Dedifferentiated amniotic fluid mesenchymal stem cell (primary cell): Measurements from ENCODE around the gene OR5B2.
"Not testable (repeated sequence)": the region's sequence is repeated elsewhere in the genome, so short reads cannot be mapped to it uniquely, and the experiment has no call there.

Experiments used
- DNase-seq: peaks from one replicate; pipeline ENCODE4 v3.0.0-alpha.2; 2016; ENCODE audit errors: extremely low spot score

The OR5B2 gene

DNA sequence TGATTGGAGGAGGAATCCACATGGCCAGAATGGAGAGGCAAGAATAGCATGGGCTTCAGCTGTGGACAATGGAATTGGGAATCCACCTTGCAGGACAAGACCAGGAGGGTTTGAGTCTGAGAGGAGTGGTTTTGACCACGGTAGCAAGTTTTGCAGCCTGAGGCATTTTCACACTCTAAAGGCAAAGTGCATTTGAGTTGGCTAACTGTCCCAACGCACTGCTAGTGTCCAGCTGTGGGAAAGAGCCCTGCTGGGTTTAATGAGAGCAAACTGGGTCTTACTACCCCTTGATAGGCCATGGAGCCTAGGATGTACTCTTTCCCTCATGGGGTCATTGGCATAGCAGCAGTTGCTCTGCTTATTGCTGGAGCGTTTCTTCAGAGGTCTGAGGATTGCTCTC is at the start of gene OR5B2:
TSS of gene OR5B2 (minus strand) at position 101 of the 400 bp plus-strand sequence. CDS start 4,860 bp downstream, outside the sequence.
- DNase-seq, result no peak

DNA sequence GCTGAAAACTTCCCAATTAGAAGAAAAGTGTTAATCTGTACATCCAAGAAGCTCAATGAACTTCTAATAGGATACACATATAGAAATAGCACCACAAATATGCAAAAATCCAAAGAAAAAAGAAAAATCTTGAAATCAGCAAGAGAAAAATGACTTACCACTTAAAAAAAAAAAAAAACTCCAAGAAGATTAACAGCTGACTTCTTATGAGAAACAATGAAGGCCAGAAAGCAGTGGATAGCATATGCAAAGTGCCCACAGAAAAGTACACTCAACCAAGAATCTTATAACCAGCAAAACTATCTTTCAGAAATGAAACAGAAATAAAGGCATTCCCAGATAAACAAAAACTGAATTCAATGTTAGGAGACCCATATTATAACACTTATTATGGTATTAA is 44.0 kb upstream of the OR5B2 start:
- no peak for DNase-seq

DNA sequence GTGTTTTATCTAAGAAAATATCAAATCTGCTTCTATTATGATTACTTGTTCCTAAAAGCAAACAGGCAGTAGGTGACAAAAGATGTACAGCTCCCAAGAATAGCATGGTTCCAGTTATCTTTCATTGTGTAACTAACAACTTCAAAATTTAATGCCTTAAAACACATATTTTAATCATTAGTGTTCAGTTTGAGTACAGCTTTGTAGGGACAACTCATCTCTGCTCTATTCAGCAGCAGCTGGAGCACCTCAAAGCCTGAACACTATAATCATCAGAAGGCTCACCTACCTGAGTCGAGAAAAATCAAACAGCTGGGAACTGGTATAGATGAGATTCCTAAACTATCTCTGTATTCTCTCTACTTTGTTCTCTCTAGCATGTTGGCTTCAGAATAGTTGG is 38.4 kb upstream of the OR5B2 start:
- DNase-seq, result no peak

DNA sequence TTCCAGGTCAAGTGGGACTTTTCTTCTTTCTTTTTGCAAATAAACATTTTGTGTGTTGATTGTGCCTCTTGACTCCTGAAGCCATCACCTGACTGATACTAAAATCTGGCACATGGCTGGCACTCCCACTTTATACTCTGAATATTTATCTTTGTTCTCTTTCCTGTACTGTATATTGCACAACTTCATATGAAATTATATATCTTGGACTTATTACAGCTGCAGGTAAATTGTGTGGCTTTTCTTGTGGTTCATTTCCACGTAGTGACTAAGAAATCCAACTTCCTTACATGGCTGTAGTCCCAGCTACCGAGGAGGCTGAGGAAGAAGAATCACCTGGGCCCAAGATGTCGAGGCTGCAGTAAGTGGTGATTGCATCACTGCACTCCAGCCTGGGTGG is 37.8 kb upstream of the OR5B2 start:
- DNase-seq, result no peak

DNA sequence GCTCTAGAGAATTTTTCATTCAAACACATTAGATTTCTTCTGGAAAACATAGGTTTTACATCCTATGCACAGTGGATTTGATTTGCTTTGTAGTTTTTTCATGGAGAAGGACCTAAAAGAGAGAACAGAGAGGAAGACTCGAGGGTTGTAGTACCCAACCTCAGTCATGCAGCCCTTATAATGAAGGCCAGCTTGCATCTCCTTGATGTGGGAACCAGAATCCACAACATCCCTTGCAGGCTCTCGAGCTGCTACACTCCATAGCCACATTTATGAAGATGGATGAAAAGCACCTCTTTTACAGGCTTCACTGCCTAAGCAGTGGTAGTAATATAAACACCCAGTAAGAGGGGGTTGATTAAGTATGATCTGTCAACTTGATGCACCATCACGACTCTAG is 23.7 kb upstream of the OR5B2 start:
- DNase-seq, result no peak

DNA sequence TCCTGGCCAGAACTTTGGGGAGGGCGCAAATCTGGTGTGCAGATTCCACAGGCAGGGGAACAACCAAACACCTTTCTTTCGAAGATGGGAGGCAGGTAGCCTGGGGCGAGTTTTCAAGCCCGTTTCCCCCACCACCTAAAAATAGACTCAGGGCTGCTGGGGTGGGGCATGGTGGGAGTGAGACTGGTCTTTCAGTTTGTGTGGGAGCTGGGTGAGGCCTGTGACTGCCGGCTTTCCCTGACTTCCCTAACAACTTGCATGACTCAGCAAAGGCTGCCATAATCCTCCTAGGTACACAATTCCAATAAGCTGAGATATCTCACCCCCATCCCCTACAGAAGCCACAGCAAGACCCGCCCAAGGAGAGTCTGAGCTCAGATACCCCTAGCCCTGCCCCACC is 18.4 kb upstream of the OR5B2 start:
- no peak for DNase-seq

DNA sequence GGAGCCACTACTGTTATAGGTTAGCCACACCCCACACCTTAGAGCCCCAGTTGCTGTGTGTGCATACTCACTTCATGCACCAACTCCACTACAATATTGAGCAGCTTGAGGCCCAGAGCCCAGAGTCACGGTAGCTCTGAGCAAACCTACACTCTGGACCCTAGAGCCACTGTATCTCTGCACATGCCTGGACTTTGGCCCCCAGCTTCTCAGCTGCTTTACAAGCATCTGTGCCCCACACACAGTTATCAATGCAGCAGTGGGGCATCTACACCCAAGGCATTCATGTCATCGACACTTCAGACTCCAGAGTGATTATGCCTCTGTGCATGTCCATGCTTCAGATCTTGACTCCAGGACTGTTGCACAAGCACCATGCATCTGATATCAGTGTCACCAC is 16.4 kb upstream of the OR5B2 start:
- no peak for DNase-seq

DNA sequence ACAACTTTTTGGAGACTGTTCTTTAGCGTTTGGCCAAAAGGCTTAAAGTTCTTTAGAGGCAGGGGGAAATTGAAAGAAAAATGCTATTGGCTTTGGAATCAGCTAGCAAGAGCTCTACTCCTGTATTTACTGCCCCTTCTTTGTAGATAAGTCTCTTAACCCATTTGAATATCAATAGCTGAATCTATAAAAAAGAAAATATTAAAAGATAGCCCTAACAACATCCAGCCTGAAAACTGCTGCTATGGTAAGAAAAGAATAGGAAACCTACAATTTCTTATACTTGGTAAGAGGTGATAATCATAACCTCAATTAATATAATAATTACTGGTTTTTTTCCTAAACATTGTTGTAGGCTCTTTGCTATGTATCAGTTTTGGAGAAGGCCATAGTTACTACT is 14.2 kb upstream of the OR5B2 start, which contains the start of gene OR5B12:
TSS of gene OR5B12 (minus strand) at position 101 of the 400 bp plus-strand sequence. CDS start 2,085 bp downstream, outside the sequence.
- no peak for DNase-seq

DNA sequence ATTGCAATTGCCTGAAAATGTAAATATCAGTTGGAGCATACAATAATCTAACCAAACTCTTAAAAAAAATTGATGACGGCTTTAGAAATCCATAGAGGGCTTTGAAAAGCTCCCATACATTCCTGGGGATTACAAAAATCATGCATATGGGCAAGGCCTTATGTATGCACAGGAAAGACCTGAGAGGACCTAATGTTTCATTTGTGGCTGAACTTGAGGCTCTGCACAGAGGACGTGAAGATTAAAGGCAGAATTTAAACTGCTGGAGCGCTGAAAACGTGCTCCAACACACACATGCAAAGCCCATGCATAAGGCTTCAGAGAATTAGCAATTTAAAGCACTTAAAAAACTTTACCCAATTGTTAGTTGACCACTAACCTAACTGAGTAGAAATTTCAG is 10.6 kb upstream of the OR5B2 start:
- DNase-seq, result no peak

DNA sequence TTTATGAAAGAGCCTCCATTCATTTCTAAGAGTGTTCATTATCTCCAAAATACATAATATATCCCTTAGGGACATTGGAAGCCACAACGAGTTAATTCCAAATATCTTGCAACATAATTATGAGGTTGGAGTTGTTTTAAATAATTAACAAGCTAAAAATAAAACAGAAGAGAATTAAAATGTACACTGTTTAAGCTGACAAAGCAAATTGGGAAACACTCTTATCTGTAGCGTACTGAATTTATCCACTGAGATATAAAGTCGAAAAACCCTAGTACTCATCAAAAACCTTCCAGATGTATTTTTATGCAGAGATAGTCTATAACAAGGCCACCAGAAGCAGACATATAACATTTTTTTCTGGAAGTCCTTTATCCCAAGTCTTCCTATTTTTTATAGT is 6.3 kb upstream of the OR5B2 start:
- no peak for DNase-seq

DNA sequence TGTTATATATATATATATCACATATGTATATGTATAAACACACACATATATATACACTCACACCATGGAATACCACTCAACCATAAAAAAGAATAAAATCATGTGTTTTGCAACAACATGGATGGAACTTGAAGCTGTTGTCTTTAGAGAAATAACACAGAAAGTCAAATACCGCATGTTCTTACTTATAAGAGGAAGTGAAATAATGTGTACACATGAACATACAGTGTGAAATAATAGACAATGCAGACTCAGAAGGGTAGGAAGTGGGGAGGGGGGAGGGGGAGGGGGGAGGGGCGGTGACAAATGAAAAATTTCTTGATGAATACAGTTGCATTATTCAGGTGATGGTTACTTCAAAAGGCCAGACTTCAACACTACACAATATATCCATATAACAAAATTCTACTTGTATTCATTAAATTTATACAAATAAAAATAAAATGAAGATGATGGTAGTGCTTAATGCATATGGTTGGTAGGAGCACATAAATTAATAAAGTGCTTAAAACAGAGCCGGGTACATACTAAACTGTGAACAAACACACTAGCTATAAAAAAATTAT is 5.8 kb upstream of the OR5B2 start:
- no peak for DNase-seq

DNA sequence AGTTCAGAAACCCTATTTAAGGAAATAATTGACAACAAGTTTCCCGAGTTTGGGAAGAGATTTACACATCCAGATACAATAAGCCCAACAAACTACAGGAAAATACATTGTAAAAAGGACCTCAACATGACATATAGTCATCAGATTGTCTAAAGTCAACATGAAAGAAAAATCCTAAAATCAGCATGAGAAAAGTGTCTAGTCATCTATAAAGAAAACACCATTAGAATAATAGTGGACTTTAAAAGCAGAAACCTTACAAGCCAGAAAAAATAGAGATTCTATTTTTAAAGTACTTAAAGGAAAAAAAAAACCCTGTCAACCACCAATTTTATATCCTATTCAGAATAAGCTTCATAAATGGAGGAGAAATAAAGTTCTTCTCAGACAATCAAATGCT is 1.4 kb upstream of the OR5B2 start:
- DNase-seq, result no peak

DNA sequence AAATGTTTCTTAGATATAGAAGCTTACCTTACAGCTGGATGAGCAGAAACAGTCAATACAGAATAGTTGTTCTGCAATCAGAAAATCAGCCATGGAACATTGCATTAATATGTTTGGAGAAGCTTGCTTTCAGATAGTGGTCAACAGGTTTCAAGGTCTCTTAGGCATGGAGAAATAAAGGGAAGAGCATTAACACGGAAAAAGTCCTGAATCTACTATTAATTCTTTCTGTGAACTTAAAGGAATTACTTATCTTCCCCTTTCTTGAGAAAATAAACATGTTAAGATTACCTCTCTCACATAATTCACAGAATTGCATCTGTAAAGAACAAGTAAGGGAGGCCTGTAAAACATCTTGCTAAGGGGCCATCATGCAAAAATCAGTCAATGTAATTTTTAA is 21.1 kb downstream of the OR5B2 start, which contains the start of gene OR5B3:
TSS of gene OR5B3 (minus strand) at position 101 of the 400 bp plus-strand sequence. CDS start 3,465 bp downstream, outside the sequence.
- DNase-seq, result no peak

DNA sequence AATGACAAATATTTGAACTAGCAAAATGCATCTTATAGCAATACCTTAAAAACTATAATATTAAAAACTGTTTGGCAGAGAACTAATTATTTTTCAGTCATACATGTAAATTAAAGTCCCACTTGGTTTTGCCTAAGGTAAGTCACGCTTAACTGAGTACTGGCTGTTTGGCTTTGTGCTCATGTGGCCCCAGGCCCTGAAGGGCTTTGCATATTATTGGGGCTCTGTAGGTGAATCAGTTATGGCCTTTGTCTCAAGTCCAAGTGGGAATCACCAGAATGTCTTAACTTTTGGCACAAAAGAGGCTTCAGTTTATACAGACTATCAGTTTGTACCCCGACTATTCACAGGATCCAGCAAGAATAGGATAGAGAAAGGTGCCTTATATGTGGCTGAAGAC is 28.3 kb downstream of the OR5B2 start:
- DNase-seq, result not testable (repeated sequence)

DNA sequence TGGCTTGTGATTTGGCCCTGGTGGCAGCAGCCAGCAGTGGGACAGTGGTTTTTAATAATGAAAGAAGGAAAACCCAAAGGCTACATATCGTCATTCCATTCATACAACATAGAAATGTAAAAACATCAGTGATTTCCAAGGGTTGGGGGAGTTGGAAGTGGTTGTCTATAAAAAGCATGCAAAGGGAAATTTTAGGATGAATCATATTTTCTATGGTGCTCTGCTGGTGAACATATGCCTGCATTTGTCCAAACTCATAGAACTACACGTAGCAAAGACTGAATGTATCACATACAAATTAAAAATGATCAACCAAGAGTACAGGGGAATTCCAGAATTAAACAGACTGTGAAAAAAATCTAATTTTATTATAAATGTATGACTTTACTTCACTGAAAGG is 32.3 kb downstream of the OR5B2 start:
- DNase-seq, result no peak

DNA sequence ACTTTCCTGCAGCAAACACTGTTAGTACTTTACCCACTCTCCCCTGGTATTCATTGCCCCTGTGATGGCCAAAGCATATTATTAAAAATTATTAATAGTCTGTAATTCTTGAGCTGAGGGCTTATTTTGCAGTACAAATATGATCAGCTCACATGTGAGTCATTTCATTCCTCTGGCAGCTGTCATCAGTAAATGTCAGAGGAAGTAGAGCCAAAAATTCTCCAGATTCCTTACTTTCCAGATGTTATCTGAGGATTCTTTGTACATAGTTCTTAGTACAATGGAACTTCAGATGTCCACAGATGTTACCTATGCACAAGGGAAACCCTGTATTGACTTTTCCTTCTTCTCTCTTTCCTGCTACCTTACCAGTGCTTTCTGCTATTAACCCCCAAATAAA is 33.7 kb downstream of the OR5B2 start:
- peak; percentile 50 for DNase-seq

DNA sequence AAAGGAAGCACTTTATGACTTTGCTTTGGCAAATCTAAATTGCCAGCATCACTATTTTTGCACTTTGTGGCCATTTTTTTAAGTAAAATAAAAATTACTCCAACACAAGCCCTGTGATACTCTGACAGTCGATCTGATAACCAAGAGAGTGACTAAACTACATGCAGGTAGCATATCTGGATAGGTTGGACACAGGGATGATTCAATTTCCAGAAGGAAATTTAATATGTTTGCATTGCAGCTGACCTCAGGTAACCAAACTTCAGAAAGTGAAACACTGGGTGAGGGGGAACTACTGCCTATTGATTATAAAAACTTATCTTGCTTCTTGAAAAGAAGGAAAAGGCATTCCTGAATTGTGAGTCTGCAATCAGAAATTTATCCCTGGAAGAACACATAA is 35.2 kb downstream of the OR5B2 start:
- DNase-seq, result no peak

DNA sequence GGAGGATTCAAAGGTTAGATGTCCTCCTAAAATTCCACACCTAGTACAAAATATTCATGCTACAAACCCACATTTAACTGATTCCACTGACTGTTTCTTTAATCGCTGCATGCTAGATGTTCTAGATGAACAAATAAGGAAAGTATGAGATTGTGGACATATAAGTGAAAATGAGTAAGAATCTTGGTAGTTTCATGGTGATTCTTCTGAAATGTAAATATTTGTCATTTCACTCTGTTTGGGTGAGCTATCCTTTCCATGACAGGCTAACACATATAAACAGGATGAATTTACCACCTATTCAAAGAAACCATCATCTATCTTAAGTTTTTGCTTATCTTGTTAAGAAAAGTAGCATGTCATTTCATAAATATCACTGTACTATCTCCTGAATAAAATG is 36.0 kb downstream of the OR5B2 start:
- no peak for DNase-seq

DNA sequence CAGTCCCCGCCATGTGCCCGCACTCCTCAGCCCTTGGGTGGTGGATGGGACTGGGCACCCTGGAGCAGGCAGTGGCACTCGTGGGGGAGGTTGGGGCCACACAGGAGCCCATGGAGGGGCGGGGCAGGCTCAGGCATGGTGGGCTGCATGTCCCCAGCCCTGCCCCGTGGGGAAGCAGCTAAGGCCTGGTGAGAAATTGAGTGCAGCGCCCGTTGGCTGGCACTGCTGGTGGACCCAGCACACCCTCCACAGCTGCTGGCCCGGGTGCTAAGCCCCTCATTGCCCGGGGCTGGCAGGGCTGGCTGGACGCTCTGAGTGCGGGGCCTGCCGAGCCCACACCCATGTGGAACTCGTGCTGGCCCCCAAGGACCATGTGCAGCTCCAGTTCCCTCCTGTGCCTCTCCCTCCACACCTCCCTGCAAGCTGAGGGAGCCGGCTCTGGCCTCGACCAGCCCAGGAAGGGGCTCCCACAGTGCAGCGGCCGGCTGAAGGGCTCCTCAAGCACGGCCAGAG is 37.3 kb downstream of the OR5B2 start:
- no peak for DNase-seq
